Activated T-cell treated with anti-CD3 and anti-CD28 coated beads, Interleukin-2, amount 50 U/mL, for 4 hours (primary cell): ENCODE data around the gene PPP6R1. TPM values are rescaled to one million over a fixed set of nuclear protein-coding genes. Genes with fewer than 3 reads are reported as not detected.
A peak's percentile ranks its signal among the peaks of the same experiment; 100 is the strongest.

Experiments
- ATAC-seq, 2 donors: fragments of 200-7000 bp; cut with Tn5 transposase; one replicate each; pipeline ENCODE4 v1.10.0; 2021
- DNase-seq: peaks from one replicate; pipeline ENCODE4 v3.0.0-alpha.2; 2020
- H3K27me3 Mint-ChIP-seq: one replicate; pipeline ENCODE4 v1.8.0; 2021; ENCODE audit warnings: low read depth, mixed read lengths
- H3K36me3 Mint-ChIP-seq: one replicate; pipeline ENCODE4 v1.8.0; 2022; ENCODE audit warnings: mixed read lengths; ENCODE audit not compliant: insufficient read depth
- H3K4me1 Mint-ChIP-seq: one replicate; pipeline ENCODE4 v1.8.0; 2021; ENCODE audit warnings: low read depth, mixed read lengths
- H3K4me3 Mint-ChIP-seq: one replicate; pipeline ENCODE4 v1.8.0; 2021; ENCODE audit warnings: mild to moderate bottlenecking, moderate library complexity, mixed read lengths
- H3K9me3 Mint-ChIP-seq: one replicate; pipeline ENCODE4 v1.8.0; 2021; ENCODE audit warnings: mixed read lengths
- total RNA-seq, 3 donors: library from RNA; stranded (reverse); gene quantifications; one replicate each; pipeline ENCODE4 v1.2.1, GENCODE V29; 2021

The PPP6R1 gene
- total RNA-seq, 3 donors from 2014 or later: 256 to 326 (median 285) TPM

DNA sequence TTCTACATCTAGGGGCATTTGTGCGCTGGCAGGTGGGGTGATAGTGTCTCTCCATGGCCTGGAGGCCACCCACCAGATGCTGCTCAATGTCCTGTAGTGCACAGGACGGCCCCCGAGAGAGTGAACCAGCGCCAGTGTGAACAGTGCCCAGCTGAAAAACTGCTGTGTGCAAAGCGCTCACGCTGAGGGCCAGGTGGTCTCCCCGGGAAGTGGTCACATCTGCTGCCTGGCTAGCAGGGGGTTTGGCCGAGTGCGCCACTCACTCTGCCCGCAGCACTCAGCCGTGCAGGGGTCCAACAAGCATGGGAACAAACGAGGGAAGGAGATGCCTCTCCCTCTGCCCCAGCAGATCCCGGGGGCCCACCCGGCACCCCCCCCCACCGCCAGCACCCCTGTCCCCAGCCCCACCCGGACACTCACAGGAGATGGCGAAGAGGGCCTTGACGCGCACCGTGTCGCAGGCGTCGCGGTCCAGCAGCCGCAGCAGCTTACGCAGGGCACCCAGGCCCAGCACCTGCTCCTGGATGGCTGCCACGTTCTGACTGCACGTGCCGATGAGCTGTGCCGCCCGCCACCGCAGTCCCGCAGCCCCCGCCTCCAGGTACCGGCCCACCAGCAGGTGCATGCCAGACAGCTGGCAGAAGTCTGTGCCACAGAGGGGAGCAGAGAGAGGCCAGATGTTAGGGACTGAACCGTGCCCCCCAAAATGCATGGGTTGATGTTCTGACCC lies 15.3 kb upstream of the PPP6R1 start:
- peaks cover 13% of the 10 kb centered on the region for H3K4me1 Mint-ChIP-seq
- ATAC-seq (no peak), DNase-seq (no peak)
- peaks cover 40% of the 10 kb centered on the region for H3K36me3 Mint-ChIP-seq
- H3K27me3 Mint-ChIP-seq: no peaks in the 10 kb centered on the region
- H3K9me3 Mint-ChIP-seq: no peaks in the 10 kb centered on the region
- H3K4me3 Mint-ChIP-seq: no peak overlapping the region

DNA sequence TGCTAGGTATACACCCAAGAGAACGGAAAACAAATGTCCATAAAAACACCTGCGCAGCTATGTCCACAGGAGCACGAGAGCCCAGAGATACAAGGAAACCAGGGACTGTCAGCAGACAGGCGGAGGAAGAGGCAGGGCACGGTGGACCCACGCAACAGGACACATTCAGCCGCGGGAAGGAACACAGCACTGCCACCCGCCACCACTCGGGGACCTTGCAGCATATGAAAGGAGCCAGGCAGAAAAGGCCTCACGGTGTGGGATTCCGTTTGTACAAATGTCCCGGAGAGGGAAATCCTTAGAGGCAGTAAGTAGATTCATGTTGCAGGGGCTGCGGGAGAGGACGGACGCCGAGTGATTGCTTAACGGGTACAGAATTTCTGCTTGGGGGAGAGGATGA lies 13.3 kb upstream of the PPP6R1 start:
- no peak overlapping the region for H3K4me3 Mint-ChIP-seq
- H3K9me3 Mint-ChIP-seq: no peaks in the 10 kb centered on the region
- ATAC-seq (no peak), DNase-seq (no peak)
- peaks cover 39% of the 10 kb centered on the region for H3K36me3 Mint-ChIP-seq
- H3K4me1 Mint-ChIP-seq: peaks cover 8% of the 10 kb centered on the region
- H3K27me3 Mint-ChIP-seq: no peaks in the 10 kb centered on the region

DNA sequence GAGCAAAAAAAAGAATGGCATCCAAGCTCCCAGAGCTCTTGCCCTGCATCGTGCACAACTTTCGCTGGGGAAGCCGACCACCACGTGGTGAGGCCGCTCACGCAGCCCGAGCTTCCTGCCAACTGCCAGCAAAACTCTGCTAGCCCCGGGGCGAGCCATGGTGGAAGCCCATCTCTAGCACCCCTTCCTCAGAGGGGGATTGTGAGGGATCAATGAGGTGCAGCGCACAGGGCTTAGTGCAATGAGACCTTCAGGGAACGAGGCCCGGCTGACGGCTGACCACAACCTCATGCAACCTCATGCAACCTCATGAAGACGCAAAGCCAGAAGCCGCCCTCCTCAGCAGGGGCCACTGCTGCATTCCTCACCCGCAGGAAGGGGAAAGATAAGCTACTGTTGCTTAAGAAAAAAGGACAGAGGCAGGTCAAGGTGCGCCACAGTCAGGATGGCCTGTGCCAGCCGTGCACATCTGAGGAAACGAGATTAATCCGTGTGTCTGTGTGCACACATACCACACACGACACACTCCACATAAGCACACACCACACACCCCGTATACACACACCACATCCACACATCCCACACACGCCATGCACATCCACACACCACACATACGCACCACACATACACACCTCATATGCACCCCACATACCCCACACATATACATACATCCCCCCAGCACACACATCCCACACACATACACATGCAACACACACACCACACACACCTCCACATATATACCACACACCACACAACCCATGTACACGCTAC lies 11.5 kb upstream of the PPP6R1 start:
- no peaks in the 10 kb centered on the region for H3K27me3 Mint-ChIP-seq
- H3K9me3 Mint-ChIP-seq: peaks cover 7% of the 10 kb centered on the region
- DNase-seq (no peak), ATAC-seq (no peak)
- H3K4me1 Mint-ChIP-seq: peaks cover 5% of the 10 kb centered on the region
- H3K36me3 Mint-ChIP-seq: peaks cover 35% of the 10 kb centered on the region
- no peak overlapping the region for H3K4me3 Mint-ChIP-seq

DNA sequence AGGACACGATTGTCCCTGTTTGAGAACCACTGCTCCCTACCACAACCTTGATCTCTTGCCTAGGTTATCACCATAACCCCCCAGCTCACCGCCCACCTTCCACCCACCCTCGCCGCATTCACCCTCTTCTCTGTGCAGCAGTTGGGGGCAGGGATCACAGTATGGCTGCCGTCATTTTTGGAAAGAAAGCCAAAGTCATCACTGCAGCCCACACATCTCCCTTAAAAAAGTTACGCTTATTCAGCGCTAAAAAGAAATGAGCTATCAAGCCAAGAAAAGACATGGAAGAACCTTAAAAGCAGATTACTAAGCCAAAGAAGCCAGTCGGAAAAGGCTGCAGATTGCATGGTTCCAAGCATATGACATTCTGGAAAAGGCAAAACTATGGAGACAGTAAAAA lies 10.5 kb upstream of the PPP6R1 start:
- Mint-ChIP-seq H3K4me1 (peaks cover 5% of the 10 kb centered on the region), H3K4me3 (no peak overlapping the region), H3K27me3 (no peaks in the 10 kb centered on the region), H3K9me3 (peaks cover 7% of the 10 kb centered on the region), H3K36me3 (peaks cover 29% of the 10 kb centered on the region)
- ATAC-seq (no peak), DNase-seq (no peak)

DNA sequence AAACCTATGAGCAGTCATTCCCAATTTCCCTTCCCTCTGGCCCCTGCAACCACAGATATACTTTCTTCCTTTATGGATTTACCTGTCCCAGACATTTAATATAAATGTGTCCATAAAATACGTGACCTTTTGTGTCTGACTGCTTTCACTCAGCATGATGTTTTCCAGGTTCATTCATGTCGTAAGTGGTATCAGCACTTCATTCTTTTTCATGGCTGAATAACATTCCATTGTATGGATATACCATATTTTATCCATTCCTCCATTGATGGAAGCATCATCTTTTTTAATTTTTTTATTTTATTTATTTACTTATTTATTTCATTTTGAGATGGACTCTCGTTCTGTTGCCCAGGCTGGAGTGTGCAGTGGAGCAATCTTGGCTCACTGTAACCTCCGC lies 8.0 kb upstream of the PPP6R1 start:
- no peak for DNase-seq
- peaks cover 22% of the 10 kb centered on the region for H3K36me3 Mint-ChIP-seq
- H3K27me3 Mint-ChIP-seq: no peaks in the 10 kb centered on the region
- peaks cover 5% of the 10 kb centered on the region for H3K4me1 Mint-ChIP-seq
- ATAC-seq: no peak
- H3K4me3 Mint-ChIP-seq: no peak overlapping the region
- peaks cover 7% of the 10 kb centered on the region for H3K9me3 Mint-ChIP-seq

DNA sequence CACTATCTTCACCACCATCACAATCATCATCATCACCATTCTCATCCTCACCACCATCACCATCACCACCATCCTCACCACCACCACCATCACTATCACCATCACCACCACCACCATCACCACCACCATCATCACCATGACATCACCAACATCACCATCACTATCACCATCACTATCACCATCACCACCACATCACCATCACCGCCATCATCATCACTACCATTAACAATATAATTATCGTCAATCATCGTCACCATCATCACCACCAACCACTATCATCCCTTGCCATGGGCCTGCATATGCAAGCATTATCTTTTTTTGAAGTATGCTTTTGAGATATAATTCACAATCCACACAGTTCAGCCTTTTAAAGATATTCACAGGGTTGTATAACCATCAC lies 7.6 kb upstream of the PPP6R1 start:
- H3K36me3 Mint-ChIP-seq: peaks cover 21% of the 10 kb centered on the region
- no peak for ATAC-seq
- no peak for DNase-seq
- H3K9me3 Mint-ChIP-seq: peaks cover 7% of the 10 kb centered on the region
- H3K4me1 Mint-ChIP-seq: peaks cover 5% of the 10 kb centered on the region
- no peaks in the 10 kb centered on the region for H3K27me3 Mint-ChIP-seq
- H3K4me3 Mint-ChIP-seq: no peak overlapping the region

DNA sequence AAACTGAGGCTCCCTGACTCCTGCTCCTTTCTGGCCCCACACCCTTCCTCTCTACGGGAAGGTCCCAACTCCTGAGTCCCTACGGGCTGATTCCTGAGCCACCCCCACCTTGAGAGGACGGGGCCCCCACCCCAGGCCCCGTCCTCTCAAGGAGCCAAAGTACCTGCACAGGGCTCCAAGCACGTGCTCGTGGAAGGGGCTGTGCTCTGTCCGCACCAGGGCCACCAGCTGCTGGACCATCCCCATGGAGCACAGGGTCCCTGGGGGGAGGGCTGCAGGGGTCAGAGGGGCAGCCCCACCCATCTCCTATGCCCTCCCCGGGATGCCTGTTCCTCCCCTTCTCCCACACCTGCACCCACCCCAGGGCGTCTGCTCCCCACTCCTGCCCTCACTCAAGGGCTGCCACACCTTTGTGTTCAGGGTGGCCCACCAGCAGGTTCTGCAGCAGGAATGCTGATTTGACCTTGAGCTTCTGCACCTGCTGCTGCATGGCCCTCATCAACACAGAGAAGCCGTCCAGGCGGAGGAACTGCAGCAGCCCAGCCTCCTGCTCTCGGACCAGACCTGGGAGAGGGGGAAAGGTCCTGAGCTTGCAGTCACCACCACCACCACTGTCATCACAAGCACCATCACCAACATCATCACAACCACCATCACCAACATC lies 7.0 kb upstream of the PPP6R1 start:
- H3K27me3 Mint-ChIP-seq: no peaks in the 10 kb centered on the region
- peaks cover 20% of the 10 kb centered on the region for H3K36me3 Mint-ChIP-seq
- DNase-seq (no peak), ATAC-seq (no peak)
- H3K9me3 Mint-ChIP-seq: peaks cover 7% of the 10 kb centered on the region
- H3K4me1 Mint-ChIP-seq: peaks cover 5% of the 10 kb centered on the region
- no peak overlapping the region for H3K4me3 Mint-ChIP-seq

DNA sequence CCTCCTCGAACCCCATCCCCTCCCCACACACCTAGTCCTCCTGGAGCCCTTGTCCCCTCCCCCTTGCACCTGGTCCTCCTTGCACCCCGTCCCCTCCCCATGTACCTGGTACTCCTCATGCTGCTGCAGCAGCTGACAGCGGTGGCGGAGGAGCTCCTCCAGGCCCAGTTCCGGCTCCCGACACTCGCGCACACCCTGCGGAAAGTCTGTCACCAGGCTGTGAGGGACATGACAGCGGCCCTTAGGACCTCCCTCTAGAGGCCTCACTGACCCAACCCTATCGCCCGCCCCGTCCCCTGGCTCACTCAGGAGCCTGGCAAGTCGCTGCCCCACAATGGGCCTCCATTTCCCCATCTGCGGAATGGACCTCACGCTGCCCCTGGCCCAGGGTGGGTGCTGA lies 6.4 kb upstream of the PPP6R1 start:
- H3K36me3 Mint-ChIP-seq: peaks cover 16% of the 10 kb centered on the region
- ATAC-seq (no peak), DNase-seq (no peak)
- no peak overlapping the region for H3K4me3 Mint-ChIP-seq
- peaks cover 9% of the 10 kb centered on the region for H3K4me1 Mint-ChIP-seq
- peaks cover 7% of the 10 kb centered on the region for H3K9me3 Mint-ChIP-seq
- H3K27me3 Mint-ChIP-seq: no peaks in the 10 kb centered on the region

DNA sequence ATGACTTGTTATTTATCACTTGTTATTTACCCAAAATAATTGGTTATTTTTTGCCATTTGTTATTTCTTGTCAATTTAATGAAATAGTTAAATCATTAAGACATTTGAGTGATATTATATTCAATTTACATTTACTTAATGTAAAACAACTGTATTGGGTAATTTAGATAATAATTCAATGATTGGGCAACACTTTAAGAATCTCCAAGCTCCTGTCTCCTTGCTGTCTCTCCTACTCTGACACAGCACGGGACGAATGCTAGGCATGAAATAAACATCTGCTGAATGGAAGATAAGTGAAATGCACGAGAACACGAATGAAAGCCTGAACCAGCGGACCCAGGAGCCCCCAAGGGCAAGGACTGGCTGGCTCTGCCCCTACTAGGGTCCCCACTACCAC lies 5.7 kb upstream of the PPP6R1 start:
- Mint-ChIP-seq H3K4me1 (peaks cover 12% of the 10 kb centered on the region), H3K36me3 (peaks cover 16% of the 10 kb centered on the region), H3K27me3 (no peaks in the 10 kb centered on the region), H3K4me3 (no peak overlapping the region), H3K9me3 (peaks cover 7% of the 10 kb centered on the region)
- ATAC-seq (no peak), DNase-seq (no peak)

DNA sequence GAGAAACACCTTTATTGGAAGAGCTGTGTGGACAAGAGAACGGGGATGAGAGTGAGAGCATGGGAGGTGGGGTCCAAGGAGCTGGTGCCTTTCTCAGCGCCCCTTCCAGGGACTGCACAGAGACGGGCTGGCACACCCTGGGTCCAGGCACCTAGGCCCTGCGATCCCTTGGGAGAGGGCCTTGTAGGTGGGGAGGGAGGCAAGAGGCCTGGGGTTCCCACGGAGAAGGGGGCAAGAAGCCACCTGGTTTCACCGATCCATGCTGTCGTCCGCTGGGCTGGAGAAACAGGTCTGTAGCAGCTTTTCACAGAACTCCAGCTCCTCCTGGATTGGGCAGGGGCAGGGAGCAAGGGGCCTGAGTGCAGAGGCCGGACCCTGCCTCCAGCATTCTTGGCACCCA lies 3.5 kb upstream of the PPP6R1 start:
- H3K4me3 Mint-ChIP-seq: no peak overlapping the region
- H3K36me3 Mint-ChIP-seq: peaks cover 13% of the 10 kb centered on the region
- DNase-seq (no peak), ATAC-seq (no peak)
- H3K27me3 Mint-ChIP-seq: no peaks in the 10 kb centered on the region
- H3K9me3 Mint-ChIP-seq: peaks cover 7% of the 10 kb centered on the region
- H3K4me1 Mint-ChIP-seq: peaks cover 16% of the 10 kb centered on the region

DNA sequence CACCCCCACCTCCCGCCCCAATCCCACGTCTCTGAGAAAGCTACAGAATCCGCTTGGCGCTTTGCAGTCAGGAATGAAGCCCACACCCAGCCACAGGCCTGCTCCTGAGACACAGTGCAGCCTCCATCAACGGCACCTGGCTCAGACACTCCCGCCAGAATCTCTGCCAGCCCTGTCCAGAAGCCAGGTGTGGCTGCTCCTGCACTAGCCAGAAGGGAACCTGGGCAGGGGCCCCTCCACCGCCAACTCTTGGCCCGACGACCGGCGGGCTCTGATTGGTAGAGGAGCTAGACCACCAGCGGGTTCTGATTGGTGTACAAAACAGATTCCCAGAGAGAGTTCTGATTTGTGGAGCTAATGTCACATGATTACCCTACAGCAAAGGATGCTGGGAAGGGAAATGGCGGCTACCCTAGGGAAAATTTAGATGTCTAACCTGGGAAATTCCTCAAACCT lies 2.9 kb upstream of the PPP6R1 start:
- peaks cover 14% of the 10 kb centered on the region for H3K36me3 Mint-ChIP-seq
- no peaks in the 10 kb centered on the region for H3K27me3 Mint-ChIP-seq
- DNase-seq: no peak
- no peak for ATAC-seq
- H3K4me3 Mint-ChIP-seq: no peak overlapping the region
- H3K9me3 Mint-ChIP-seq: peaks cover 5% of the 10 kb centered on the region
- peaks cover 21% of the 10 kb centered on the region for H3K4me1 Mint-ChIP-seq

DNA sequence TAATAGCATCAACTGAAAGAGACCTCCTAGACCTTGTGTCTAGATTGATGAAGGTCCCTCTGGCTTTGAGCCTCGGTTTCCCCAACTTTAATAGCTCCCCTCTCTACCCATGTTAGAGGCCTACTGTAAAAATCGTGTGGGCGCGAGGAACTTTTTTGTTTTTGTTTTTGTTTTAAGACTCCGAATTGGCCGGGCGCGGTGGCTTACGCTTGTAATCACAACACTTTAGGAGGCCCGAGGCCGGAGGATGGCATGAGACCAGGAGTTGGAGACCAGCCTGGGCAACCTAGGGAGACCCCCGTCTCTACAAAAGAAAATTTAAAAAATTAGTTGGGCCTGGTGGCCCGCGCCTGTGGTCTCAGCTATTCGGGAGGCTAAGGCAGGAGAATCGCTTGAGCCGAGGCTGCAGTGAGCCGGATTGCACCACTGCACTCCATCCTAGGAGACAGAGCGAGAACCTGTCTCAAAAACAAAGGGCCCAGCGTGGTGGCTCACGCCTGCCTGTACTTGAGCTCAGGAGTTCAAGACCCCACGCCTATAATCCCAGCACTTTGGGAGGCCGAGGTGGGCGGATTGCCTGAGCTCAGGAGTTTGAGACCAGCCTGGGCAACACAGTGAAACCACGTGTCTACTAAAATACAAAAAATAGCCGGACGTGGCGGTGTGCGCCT lies 858 bp upstream of the PPP6R1 start:
- DNase-seq: no peak
- Mint-ChIP-seq H3K27me3 (no peaks in the 10 kb centered on the region), H3K4me3 (peak overlapping the region; percentile 81), H3K36me3 (peaks cover 14% of the 10 kb centered on the region), H3K4me1 (peaks cover 37% of the 10 kb centered on the region), H3K9me3 (no peaks in the 10 kb centered on the region)
- ATAC-seq: no peak

DNA sequence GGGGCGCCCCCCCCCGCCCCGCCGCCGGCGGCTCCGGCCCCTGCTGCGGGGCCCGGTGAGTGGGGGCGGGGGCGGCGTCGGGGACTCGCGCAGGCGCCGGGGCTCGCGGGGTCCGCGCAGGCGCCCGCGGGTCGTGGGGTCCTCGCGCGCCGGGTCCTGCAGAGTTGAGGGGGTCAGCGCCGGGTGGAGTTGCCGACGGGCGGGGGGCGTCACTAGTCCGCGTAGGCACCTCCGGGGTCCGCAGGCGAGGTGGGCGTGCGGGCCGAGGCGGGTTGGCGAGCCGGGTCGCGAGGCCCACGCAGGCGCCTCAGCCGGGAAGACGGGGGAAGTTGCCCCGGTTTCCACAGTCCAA lies 365 bp downstream of the PPP6R1 start:
- ATAC-seq (peak; percentile 27 to 33), DNase-seq (peak; percentile 34)
- Mint-ChIP-seq H3K27me3 (no peaks in the 10 kb centered on the region), H3K36me3 (peaks cover 14% of the 10 kb centered on the region), H3K9me3 (no peaks in the 10 kb centered on the region), H3K4me3 (peak overlapping the region; percentile 81), H3K4me1 (peaks cover 49% of the 10 kb centered on the region)
